ENCODE results near the gene ANXA11.
A peak's percentile ranks its signal among the peaks of the same experiment; 100 is the strongest.

ANXA11 gene

DNA sequence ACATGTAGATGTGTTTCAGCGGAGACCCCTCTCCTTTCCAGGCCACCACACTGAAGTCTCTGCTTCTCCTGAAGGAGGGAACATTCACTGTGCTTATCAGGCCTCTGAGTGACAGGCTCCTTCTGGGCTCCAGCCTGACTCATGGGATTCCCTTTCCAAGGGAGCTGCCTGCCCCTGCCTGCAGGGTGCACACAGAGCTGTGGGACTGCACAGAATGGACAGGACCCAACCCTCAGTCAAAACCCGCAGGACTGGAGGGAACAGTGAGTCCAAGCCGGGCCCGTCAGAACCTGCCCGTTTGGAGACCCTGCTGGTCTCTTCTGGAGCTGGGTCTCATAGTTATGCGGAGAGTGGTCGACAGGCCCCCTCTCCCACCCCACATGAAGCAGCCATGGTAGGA lies 40.2 kb downstream of the ANXA11 start:
- no peak for DNase-seq (ENCODE audit: low spot score)

DNA sequence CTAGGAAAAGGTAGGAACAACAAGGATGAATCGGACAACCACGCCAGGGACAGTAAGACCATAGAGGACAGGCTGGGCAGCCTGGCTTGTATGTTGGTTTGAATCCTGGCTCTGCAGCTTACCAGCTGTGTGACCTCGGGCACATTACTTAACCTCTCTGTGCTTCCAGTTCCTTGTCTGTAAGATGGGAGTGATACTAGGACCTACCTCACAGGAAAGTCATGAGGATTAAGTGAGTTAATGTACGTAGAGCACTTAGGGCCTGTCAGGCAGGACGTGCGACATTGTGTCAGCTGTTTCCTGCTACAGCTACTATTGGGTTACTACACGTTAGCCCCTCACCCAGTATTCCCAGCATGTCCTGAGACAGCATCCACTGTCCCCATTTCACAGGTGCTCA lies 40.7 kb downstream of the ANXA11 start:
- no peak for DNase-seq (ENCODE audit: low spot score)

GRCh38 chr10:80163741-80164341 lies 41.5 kb downstream of the ANXA11 start:
- DNase-seq (ENCODE audit: low spot score), result peak; percentile 42

DNA sequence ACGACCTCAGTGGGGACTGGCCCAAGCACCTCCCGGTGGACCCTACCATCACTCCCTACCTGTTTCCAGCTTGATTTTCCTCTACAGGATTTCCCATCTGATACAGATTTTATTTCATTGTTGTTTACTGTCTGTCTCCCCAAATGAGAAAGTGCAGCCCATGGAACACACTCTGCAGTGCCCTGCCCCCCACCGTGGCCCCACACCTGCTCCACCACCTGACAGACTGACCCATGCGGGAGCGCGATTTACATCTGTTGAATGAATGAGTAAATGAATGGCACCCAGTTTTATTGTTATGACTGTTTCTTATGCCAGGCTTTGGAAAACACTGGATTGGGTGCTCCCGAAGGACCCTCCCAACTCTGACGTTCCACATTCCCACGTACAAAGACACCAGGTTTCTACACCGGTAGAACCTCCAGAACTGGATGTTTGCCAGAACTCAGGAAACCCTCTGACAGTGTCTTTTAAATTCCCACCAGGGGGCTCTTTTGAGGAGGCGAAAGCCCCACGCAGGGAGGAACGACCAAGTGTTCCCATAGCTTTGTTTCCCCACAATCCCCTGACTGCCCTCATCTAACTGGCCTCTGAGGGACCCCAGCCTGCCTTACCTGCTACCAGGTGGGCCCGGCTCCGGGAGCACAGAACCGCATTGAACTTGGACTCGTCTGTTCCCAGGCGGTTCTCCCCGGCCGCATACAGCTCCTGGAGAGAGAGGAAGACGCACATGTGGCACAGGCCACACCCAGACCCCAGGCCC lies 43.8 kb downstream of the ANXA11 start:
- no peak for DNase-seq (ENCODE audit: low spot score)

DNA sequence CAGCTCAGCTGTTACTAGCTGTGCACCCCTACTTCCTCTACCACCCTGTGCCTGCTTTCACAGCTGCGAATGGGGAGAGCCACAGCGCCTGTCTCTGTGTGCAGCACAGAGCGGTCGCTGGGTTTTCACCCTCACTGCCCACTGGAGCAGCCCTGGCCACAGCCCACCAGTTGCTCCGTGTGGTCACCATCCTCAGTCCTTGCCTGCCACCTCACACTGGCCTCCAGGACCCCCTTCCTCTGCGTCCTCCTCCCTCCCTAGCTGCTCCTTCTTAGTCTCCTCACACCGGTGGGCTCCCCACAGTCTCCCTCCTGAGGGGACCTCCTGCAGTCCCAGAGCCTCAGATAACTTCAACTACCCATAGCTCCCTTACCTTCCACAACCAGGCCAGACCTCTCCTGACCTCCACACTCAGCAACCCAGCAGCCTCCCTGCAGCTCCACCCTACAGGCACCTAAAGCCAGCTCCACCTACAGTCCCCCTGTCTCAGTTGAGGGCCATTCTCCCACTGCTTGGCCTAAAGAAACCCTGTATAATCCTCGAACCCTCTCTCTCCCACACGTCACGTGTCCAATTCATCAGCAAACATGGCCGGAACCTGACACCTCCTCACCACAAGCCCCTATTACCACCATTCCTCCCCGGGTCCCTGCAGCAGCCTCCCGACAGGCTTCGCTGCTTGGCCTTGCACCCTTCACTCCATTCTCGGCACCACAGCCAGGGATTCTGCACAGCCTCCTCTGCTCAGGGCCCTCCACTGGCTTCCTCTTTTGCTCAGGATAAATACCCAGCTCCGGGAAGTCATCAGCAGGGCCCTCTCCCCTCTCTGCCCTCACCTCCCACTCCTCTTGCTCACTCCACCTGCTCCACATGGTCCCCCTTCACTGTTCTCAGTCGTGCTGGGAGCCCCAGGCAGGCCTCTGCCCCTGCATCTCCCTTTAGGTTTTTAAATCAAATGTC lies 44.7 kb downstream of the ANXA11 start:
- no peak for DNase-seq (ENCODE audit: low spot score)

DNA sequence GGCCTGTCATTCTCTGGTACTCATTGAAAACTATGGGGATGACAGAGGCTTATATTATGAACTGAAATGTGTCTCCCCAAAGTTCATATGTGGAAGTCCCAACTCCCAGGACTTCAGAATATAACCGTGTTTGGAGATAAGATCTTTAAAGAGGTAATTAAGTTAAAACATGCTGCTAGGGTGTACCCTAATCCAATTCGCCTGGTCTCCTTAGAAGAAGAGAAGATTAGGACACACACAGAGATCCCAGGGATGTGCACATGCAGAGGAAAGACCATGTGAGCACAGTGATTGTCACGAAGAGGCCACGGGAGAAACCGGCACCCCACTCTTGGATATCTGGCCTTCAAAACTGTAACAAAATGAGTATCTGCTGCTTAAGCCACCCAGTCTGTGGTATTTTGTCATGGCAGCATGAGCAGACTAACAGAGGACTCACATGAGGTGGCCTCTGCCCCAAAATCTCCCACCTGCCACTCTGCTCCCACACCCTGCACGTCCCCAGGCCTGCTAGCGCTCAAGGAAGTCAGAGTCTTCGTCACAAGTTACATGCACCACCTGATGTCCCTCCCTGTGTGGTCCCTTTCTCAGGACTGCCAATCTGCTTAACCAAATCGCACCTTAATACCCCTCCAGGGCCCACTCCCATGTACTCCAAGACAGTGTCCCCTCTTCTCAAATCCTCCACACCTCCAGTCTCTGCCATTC lies 46.0 kb downstream of the ANXA11 start:
- DNase-seq (ENCODE audit: low spot score), result no peak

DNA sequence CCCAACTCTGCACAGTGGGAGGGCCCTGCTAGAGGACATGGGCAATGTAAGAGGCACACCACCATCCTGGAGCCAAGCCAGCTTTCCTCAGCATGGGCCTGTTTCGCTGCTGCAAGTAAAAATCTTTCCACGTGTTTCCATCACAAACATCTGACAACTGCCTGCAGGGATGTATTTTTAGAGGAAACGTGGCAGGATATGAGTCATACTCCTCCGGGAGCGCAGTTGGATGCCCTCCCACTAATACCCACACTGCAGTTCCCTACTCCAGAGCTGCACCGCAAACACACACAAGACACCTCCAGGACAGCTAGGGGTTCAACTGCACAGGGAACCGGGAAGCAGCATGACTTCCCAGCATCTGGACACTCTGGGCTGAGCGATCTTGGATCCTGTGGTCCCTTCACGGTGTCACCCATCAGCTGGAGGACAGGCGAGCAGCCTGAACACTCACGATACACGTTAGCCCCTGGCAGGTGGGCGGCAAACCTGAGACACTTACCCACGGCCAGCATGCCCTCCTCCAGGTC lies 46.7 kb downstream of the ANXA11 start:
- DNase-seq (ENCODE audit: low spot score), result peak; percentile 94

- DNase-seq (ENCODE audit: low spot score), result no peak
Observed at GRCh38 chr10:80158126-80158525, 47.2 kb downstream of the ANXA11 start.

DNA sequence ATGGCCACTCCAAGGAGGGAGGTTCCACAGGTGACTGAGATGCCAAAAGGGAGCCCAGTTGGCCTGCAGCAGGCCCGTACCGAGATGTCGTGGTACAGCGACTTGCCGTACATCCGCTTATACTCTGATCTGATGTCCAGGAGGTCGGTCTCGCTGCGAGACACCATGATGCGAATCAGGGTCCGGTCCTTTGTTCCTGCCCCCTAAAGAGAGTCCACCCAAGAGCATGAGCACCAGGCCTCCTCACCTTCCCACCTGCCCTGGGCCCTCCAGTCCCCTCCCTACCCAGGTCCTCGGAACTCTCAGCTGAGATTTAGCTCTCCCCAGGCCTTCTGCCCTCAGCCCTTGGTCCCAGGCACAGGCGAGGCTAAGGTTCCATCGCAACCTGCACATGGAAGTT lies 47.8 kb downstream of the ANXA11 start:
- DNase-seq (ENCODE audit: low spot score), result no peak

- no peak for DNase-seq (ENCODE audit: low spot score)
Observed at GRCh38 chr10:80156216-80156615, 49.1 kb downstream of the ANXA11 start.

- DNase-seq (ENCODE audit: low spot score), result no peak
Observed at GRCh38 chr10:80155696-80156215, 49.6 kb downstream of the ANXA11 start.

- peak; percentile 23 for DNase-seq (ENCODE audit: low spot score)
Observed at GRCh38 chr10:80154978-80155695, 50.2 kb downstream of the ANXA11 start.

- no peak for DNase-seq (ENCODE audit: low spot score)
Observed at GRCh38 chr10:80154626-80154977, 50.7 kb downstream of the ANXA11 start.

DNA sequence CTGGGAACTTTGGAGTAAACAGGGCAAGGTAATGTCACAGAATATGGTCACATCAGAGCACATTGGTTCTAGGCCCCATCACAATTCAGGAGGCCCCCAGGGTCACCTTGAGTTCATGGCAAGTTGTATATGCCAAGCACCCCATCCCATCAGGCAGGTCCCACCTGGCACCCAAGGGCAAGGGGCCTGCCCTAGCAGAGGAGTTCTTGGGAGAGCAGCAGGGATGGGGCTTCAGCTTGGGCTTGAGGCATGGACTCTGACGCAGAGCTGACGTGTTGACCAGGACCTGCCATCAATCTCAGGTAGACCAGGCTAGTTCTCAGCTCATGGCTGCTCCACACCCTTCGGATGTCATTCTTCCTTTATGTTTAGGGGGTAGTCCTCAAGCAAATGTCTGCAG lies 51.9 kb downstream of the ANXA11 start:
- DNase-seq (ENCODE audit: low spot score), result no peak

- no peak for DNase-seq (ENCODE audit: low spot score)
Observed at GRCh38 chr10:80152820-80153219, 52.5 kb downstream of the ANXA11 start.

DNA sequence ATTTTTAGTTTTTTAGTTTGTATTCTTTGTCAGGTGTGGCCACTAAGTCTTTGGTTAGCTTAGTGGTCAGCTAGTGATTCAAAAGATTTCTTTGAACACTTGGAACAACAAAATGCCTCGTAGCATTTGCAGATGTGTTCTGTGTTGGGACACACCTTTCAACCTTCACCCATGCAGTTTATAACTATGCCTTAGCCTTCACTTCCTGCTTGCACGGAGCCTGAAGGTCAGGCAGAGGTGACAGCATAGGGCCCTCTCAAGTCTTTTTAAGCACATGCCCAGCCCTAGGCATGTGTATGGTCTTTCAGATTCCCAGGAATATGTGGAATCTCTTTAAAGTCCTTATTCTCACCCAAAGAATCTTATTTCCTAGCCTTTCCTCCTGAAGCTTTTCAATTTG lies 55.2 kb downstream of the ANXA11 start:
- DNase-seq (ENCODE audit: low spot score), result no peak

GRCh38 chr10:80149123-80149522 lies 56.2 kb downstream of the ANXA11 start:
- DNase-seq (ENCODE audit: low spot score), result no peak

- DNase-seq (ENCODE audit: low spot score), result no peak
Observed at GRCh38 chr10:80148166-80148805, 57.1 kb downstream of the ANXA11 start.

GRCh38 chr10:80146918-80147317 lies 58.4 kb downstream of the ANXA11 start:
- DNase-seq (ENCODE audit: low spot score), result no peak
